ENCODE results near the gene PAK4.
A peak's percentile ranks its signal among the peaks of the same experiment; 100 is the strongest.
"Not testable (repeated sequence)": the region's sequence is repeated elsewhere in the genome, so short reads cannot be mapped to it uniquely, and the experiment has no call there.

The PAK4 gene

DNA sequence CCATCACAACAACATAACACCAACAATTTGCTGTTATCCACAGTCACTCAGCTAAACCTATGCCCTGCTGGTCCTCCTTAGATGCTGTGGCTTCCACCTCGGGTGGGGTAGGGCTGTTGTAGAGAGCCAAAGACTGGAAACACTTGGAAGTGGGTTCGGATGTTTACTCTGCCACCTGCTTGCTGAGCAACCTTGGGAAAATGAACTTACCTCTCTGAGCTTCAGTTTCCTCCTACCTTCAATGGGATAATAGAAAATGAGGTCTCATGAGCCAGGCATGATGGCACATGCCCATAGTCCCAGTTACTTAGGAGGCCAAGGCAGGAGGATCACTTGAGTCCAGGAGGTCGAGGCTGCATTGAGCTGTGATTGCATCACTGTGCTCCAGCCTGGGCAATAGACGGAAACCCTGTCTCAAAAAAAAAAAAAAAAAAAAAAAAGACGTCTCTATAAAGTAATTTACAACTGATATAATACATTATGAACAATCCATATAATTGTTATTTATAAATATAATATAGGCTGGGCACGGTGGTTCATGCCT is 81.8 kb downstream of the PAK4 start:
- DNase-seq (ENCODE audit: low read depth in 2 of 2), result no peak

DNA sequence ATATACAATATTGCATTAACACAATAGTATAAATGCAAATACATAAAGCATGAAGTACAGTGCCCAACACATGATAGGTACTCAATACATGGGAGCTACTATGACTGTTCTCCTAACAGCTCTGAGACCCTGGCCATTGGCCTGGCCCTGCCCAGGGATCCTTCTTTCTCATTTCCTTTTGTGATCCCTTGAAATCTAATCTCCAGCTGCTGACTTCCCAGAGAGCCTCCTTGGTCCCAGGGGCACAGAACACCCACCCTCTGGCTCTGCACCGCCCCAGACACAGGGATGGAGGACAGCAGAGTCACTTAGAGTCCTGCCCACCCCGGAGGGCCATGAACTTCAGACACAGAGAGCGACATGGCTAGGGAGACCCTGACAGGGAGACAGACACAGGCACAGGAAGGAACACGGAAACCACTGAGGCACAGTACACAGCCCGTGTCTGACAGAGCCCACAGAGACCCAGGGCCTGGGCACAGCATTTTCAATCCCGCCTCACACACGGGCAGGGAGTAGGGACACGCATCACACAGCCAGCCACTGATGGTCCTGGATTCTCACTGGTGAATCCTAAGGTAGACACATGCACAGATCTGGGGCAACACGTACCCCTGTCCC is 82.7 kb downstream of the PAK4 start:
- no peak for DNase-seq (ENCODE audit: low read depth in 2 of 2)

DNA sequence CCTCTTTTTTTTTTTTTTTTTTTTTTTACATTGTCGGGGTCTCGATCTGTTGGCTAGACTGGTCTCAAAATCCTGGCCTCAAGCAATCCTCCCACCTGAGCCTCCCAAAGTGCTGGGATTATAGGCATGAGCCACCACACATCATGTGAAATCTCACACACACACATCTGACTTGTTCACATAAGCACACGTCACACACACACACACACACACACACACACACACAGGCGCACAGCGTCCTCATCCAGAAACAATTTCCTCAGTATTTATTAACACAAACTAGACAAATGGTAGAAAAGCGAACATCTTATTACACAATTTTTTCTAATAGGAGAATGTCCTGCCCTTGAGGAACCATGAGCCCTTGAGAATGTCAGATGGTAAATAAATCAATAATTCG is 83.6 kb downstream of the PAK4 start:
- no peak for DNase-seq (ENCODE audit: low read depth in 2 of 2)

DNA sequence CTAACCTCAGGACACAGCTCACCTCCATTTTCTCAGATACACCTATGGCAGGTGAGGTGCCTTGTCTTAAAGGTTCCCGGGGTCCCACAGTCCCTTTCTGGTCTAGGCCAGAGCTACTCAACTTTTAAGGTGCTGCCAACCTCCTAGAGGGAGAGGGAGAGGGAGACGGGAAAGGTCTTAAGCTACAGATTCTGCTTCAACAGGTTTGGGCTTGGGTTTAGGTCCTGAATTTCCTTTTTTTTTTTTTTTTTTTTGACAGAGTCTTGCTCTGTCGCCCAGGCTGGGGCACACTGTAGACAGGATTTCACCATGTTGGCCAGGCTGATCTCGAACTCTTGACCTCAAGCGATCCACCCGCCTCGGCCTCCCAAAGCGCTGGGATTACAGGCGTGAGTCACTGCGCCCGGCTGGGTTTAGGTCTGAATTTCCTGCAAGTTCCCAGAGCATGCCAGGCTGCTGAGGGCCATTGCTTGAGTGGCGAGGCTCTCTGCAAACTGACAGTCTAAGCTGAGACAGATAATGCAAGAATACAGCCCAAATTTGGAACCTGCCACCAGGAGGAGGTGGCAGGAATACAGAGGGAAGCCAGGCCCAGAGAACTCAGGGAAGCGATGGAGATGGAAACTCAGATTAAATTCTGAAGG is 86.3 kb downstream of the PAK4 start:
- DNase-seq (ENCODE audit: low read depth in 2 of 2), result no peak

DNA sequence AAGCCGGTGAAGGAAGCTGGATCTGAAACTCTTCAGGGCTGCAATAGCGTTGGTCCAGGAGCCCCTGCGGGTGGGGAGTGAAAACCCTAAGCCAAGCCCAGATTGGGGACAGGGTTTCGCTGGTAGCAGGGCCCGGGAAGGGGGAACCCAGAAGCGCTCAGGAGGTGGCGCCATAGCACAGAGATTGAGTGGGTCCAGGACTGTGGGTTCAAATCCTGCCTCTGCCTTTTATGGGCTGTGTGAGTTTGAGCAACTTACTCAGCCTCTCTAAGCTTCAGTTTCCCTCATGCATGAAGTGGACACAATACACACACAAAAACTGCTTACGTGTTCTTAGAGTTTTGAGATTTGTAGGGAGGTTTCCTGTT is 86.8 kb downstream of the PAK4 start:
- DNase-seq (ENCODE audit: low read depth in 2 of 2), result peak; percentile 15 to 41

DNA sequence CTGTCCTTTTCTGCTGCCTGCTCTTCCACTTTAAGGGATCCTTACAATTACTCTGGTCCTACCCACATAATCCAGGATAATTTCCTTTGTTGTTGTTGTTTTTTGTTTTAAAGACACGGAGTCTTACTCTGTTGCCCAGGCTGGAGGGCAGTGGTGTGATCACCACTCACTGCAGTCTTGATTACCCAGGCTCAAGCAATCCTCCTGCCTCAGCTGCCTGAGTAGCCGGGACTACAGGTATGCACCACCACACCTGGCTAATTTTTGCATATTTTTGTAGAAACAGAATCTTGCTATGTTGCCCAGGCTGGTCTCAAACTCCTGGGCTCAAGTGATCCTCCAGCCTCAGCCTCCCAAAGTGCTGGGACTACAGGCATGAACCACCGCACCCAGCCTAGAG is 89.7 kb downstream of the PAK4 start:
- DNase-seq (ENCODE audit: low read depth in 2 of 2), result not testable (repeated sequence)

DNA sequence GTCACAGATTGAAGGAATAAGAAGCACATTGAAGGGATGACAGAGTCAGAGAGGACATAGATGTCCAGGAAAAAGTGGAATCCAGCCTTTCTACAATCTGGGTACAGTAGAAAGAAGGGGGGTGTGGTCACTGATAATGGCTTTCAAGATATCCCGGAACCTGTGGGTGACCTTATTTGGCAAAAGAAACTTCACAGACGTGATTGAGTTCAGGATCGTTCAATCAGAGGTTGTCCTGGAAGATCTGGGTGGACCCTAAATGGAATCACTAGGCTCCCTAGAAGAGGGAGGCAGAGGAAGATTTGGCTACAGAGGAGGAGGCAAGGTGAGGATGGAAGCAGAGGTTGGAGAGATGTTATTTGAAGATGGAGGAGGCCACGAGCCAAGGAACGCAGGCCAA is 91.5 kb downstream of the PAK4 start:
- no peak for DNase-seq (ENCODE audit: low read depth in 2 of 2)

DNA sequence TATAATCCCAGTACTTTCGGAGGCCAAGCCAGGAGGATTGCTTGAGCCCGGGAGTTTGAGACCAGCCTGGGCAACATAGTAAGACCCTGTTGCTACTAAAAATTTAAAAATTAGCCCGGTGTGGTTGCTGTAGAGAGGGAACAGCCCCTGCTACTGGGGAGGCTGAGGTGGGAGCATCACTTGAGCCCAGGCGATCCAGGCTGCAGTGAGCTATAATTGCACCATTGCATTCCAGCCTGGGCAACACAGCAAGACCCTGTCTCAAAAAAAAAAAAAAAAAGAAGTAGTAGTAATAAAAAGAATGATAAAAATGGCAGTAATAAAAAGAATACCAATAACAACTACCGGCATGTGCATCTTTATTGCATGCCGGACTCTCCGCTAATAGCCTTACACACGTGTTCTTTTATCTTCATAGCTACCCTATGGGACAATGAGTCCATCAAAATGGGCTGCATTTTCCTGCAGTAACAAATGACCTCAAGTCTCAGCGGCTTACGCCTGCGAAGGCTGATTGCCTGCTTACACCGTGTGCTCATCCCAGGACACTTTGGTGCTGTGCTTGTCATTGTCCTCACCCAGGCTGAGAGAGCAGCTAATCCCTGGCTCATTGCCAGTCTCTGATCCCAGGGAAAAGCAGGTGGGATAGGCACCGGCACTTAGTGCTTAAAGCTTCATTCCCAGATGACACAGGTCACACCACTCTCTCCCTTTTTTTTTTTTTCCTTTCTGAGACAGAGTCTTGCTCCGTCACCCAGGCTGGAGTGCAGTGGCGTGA is 92.8 kb downstream of the PAK4 start:
- DNase-seq (ENCODE audit: low read depth in 2 of 2), result no peak

DNA sequence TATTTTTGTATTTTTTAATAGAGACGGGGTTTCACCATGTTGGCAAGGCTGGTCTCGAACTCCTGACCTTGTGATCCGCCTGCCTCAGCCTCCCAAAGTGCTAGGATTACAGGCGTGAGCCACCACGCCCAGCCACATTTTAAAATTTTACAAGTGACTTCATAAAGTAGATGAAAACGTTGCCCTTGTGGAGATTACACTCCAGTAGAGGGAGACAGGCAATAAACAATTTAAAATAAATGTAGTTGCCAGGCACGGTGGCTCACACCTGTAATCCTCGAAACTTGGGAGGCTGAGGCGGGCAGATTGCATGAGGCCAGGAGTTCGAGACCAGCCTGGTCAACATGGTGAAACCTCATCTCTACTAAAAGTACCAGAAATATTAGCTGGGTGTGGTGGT is 93.5 kb downstream of the PAK4 start:
- DNase-seq (ENCODE audit: low read depth in 2 of 2), result not testable (repeated sequence)

DNA sequence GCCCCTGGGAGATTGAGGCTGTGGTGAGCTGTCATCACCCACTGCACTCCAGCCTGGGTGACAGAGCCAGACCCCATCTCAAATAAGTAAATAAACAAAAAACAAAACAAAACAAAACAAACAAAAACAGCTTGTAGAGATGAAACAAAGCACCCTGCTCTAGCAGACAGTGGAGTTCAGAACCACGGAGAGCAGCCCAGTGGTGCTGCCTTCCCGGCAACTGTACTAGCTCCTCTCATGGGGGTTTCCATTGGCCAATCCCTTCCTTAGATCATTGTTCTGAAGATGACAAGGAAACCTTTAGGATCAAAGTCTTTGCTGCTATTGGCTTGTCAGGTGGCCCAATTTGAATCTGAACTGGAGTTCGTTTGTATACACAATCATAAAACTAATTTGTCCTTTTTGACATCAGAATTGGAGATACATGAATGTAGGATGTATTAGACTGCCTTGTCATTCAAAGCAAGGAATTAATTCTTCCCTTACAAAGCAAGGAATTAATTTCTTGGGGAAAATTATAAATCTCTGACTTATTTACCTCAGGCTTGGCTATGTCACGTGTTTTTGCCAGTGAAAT is 98.2 kb downstream of the PAK4 start:
- DNase-seq (ENCODE audit: low read depth in 2 of 2), result no peak

DNA sequence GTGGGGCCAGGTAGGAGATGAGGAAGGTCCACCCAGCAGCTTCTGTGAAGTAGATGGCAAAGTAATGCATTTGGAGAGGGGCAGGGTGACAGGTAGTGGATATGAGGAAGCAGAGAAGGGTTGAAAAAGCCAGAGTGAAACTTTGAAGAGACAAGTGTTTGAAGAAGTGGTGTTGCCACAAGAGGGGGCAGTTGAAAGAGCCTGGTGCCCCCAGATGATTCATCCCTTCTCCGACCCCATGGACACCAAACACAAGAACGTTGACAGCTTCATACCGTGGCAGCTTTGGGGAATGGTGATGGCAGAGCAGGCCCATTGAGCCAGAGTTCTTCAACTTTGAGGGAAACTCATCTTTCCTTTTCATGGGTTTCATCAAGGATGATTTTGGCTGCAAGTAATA is 99.3 kb downstream of the PAK4 start:
- DNase-seq (ENCODE audit: low read depth in 2 of 2), result no peak
